Activated naive CD4-positive, alpha-beta T cell treated with anti-CD3 and anti-CD28 coated beads, Interleukin-2, amount 50 U/mL, for 24 hours (primary cell): ENCODE measurements around the gene STK11.

Experiments
- H3K27ac Mint-ChIP-seq: one replicate; pipeline ENCODE4 v1.8.0; 2021; ENCODE audit warnings: mild to moderate bottlenecking, mixed read lengths
- H3K27me3 Mint-ChIP-seq: one replicate; pipeline ENCODE4 v1.8.0; 2021; ENCODE audit warnings: mixed read lengths
- H3K36me3 Mint-ChIP-seq: one replicate; pipeline ENCODE4 v1.8.0; 2021; ENCODE audit warnings: mixed read lengths
- H3K4me1 Mint-ChIP-seq: one replicate; pipeline ENCODE4 v1.8.0; 2021; ENCODE audit warnings: mixed read lengths
- H3K4me3 Mint-ChIP-seq: one replicate; pipeline ENCODE4 v1.8.0; 2021; ENCODE audit warnings: mild to moderate bottlenecking, mixed read lengths
- H3K9me3 Mint-ChIP-seq: one replicate; pipeline ENCODE4 v1.8.0; 2021; ENCODE audit warnings: mixed read lengths

Gene STK11

DNA sequence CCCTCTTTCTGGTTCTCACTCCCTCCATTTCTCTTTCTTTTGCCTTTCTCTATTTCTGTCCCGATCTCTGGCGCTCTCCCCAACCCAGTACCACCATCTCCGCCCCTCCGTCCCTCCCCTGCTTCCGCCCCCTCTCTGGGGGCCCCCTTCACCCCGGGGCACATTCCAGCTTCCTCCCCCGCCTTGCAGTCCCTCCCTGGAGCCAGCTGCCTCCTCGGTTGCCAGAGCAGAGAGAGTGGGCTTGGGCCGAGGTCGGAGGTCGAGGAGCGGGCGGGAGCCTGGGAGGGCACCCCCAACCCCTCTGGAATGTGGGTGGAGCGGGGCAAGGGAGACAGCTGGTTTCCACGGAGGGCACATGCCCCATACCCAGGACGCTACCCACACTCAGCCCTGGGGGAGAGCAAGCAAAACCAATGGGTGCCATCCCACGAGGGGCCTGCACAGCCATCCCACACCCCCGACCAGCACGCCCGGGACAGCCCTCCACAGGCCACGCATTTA lies 57.1 kb downstream of the STK11 start:
- no peak overlapping the region for H3K27ac Mint-ChIP-seq
- H3K4me1 Mint-ChIP-seq, result peaks cover 56% of the 10 kb centered on the region
- peak overlapping the region; percentile 42 for H3K4me3 Mint-ChIP-seq

GRCh38 chr19:1263188-1263587 lies 57.6 kb downstream of the STK11 start:
- Mint-ChIP-seq H3K36me3 (no peaks in the 10 kb centered on the region), H3K9me3 (no peaks in the 10 kb centered on the region), H3K27ac (peak overlapping the region; percentile 23), H3K4me1 (peaks cover 54% of the 10 kb centered on the region), H3K27me3 (no peaks in the 10 kb centered on the region), H3K4me3 (peak overlapping the region; percentile 15)

More for the DNA sequence above, 57.1 kb downstream of the STK11 start:
- H3K27me3 Mint-ChIP-seq, result no peaks in the 10 kb centered on the region
- H3K9me3 Mint-ChIP-seq, result no peaks in the 10 kb centered on the region
- H3K36me3 Mint-ChIP-seq, result peaks cover 1% of the 10 kb centered on the region

GRCh38 chr19:1264801-1265614 lies 59.4 kb downstream of the STK11 start:
- H3K4me1 Mint-ChIP-seq, result peaks cover 48% of the 10 kb centered on the region
- H3K27me3 Mint-ChIP-seq, result no peaks in the 10 kb centered on the region
- peak overlapping the region; percentile 70 for H3K27ac Mint-ChIP-seq
- H3K4me3 Mint-ChIP-seq, result peak overlapping the region; percentile 59
- no peaks in the 10 kb centered on the region for H3K9me3 Mint-ChIP-seq
- peaks cover under 1% of the 10 kb centered on the region for H3K36me3 Mint-ChIP-seq

- Mint-ChIP-seq H3K27ac (peak overlapping the region; percentile 23), H3K9me3 (no peaks in the 10 kb centered on the region), H3K36me3 (peaks cover 5% of the 10 kb centered on the region), H3K27me3 (no peaks in the 10 kb centered on the region), H3K4me1 (peaks cover 54% of the 10 kb centered on the region), H3K4me3 (peak overlapping the region; percentile 23)
Measured at GRCh38 chr19:1265615-1266128, 60.1 kb downstream of the STK11 start.

DNA sequence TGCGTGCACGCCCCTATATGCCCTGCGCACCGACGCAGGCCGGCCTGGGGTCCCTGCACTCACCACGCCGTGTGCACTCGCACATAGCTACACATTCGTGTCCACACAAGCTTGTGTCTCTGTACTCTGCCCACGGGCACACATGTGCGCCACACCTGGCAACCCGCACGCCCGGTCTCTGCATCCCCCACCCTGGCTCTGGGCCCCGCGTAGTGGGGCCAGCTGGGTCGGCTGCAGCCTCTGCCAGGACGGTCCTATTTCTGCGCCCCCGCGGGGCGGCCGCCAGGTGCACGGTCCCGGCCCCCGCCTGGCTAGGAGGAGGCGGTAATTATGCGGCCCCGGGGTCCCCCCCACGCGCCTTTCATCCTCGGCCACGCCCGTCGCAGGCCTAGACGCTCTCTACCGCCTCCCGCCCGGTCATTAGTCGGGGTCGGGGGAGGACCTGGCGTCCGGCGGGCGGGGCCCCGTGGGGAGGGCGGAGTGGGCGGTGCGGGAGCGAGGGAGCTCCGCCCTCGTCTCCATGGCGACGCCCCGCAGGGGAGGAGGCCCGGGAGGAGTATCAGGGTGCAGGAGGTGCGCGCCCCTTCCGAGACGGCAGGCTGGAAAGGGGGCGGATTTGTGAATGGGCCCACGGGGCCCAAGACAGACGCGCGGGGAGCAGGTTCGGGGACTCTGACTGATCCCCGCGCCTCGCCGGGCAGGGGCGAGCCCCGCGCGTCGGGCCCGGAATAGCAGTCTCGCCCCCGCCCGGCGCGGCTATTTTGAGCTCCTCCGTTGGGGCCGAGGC lies 60.7 kb downstream of the STK11 start:
- H3K27me3 Mint-ChIP-seq, result no peaks in the 10 kb centered on the region
- H3K27ac Mint-ChIP-seq, result no peak overlapping the region
- H3K9me3 Mint-ChIP-seq, result no peaks in the 10 kb centered on the region
- peak overlapping the region; percentile 23 for H3K4me3 Mint-ChIP-seq
- peaks cover 11% of the 10 kb centered on the region for H3K36me3 Mint-ChIP-seq
- H3K4me1 Mint-ChIP-seq, result peaks cover 59% of the 10 kb centered on the region

DNA sequence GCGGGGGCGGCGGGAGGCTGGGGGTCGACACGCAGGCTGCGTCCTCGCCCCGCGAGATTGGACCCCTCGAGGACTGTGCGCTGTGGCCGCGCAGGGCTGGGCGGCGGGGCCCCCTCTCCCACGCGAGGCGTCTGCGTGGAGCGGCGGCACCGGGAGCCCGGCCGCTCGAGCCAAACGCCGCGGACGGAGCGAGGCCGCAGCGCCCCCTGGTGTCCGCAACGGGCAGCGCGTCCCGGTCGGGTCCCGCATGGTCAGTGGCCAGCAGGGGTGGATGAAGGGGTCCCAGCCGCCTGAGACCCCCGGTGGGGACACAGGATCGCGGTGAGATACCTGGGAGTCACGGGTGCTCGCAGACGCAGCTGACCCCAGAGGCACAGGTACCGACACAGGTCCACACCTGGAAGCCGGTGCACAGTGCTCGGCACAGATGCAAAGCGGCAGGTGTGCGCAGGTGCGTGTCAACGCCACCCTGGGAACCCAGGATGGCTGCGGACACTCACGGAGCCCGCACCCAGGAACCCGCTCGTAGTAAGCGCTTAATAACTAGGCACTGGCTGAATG lies 61.4 kb downstream of the STK11 start:
- H3K9me3 Mint-ChIP-seq, result no peaks in the 10 kb centered on the region
- H3K36me3 Mint-ChIP-seq, result peaks cover 14% of the 10 kb centered on the region
- H3K4me1 Mint-ChIP-seq, result peaks cover 59% of the 10 kb centered on the region
- no peaks in the 10 kb centered on the region for H3K27me3 Mint-ChIP-seq
- peak overlapping the region; percentile 60 for H3K4me3 Mint-ChIP-seq
- peak overlapping the region; percentile 32 for H3K27ac Mint-ChIP-seq

DNA sequence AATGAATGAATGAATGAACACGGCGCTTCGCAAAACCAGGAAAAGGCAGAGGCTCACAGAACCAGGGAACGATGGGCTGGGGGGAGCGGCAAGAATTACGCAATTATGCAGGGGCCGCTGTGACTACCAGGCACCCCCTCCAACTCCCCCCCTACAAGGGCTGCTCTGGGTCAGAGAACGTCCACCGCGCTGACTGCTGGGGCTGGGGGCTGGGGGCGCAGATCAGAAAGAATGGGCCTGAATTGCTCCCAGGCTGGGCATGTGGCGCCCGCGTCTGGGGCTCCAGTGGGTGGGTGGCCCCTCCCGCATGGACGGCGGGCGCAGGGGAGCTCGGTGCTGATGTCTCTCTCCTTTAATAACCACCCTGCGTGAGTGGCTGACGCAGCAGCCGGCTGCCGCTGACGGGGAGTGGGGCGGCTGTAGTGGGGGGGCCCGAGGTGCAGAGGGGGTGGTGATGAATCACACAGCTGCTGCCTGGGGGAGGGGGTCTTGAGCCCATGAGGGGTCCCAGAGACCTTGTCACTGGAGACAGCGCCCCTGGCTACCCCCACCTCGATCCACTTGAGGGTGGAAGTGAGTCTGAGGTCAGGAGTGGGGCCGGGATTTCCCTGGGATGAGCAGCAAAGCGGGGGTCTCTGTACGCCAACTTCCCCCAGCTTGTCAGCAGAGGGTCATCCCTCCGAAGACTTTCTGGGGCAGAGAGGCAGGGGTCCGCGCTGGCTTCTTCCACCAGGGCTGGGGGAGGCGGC lies 62.1 kb downstream of the STK11 start:
- peaks cover 61% of the 10 kb centered on the region for H3K4me1 Mint-ChIP-seq
- H3K27ac Mint-ChIP-seq, result peak overlapping the region; percentile 32
- H3K4me3 Mint-ChIP-seq, result peak overlapping the region; percentile 60
- H3K36me3 Mint-ChIP-seq, result peaks cover 18% of the 10 kb centered on the region
- H3K27me3 Mint-ChIP-seq, result no peaks in the 10 kb centered on the region
- H3K9me3 Mint-ChIP-seq, result no peaks in the 10 kb centered on the region

DNA sequence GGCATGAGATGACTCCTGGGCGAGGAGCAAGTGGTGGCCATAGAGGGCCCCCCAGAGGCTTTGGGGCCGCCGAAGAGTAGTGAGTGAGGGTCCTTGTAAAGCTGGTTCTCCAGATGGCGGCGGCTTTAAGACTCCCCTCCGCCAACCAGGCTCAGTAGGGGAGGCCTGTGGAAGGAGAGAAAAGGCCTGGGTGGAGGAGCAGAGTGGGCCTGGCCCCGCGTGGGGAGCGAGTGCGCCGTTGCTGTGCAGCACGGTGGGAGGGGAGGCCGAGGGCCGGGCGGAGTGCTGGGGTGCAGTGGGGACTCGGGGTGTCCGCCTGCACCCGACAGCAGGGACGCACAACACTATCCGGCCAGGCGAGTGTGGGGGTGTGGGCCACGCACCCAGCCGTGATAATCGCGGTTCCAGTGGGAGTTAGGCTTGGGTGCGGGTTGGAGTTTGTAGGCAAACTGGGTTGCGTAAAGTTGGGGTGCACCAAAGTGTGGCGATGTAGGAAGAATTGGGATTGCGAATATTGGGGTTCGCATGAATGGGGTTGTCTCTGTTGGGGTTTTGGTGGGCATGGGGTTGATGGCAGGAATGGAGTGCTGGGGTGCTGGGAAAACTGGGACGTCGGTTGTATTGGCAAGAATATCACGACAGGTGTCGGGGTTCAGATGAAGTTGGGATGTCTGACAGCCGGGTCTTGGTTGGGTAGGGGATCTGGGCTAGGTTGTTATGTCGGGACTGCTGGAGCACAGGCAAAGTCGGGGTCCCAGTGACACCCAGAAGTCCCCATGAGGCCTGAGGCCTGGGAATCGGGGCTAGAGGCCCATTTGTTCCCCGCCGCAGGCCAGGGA lies 62.9 kb downstream of the STK11 start:
- peak overlapping the region; percentile 70 for H3K4me3 Mint-ChIP-seq
- H3K27me3 Mint-ChIP-seq, result no peaks in the 10 kb centered on the region
- peaks cover 59% of the 10 kb centered on the region for H3K4me1 Mint-ChIP-seq
- peak overlapping the region; percentile 89 for H3K27ac Mint-ChIP-seq
- H3K36me3 Mint-ChIP-seq, result peaks cover 23% of the 10 kb centered on the region
- H3K9me3 Mint-ChIP-seq, result no peaks in the 10 kb centered on the region

- Mint-ChIP-seq H3K9me3 (no peaks in the 10 kb centered on the region), H3K4me3 (peak within 1 kb of the TSS; percentile 92), H3K4me1 (peaks cover 64% of the 10 kb centered on the region), H3K27me3 (no peaks in the 10 kb centered on the region), H3K36me3 (peaks cover 27% of the 10 kb centered on the region), H3K27ac (peak within 1 kb of the TSS; percentile 92)
Measured at GRCh38 chr19:1269065-1269477, 63.5 kb downstream of the STK11 start, which contains the start of gene CIRBP. Gene CIRBP, plus strand, starts transcription at chr19:1269332. Its CDS starts 1,602 bp downstream, at chr19:1270934.

GRCh38 chr19:1269478-1270212 lies 64.1 kb downstream of the STK11 start:
- no peaks in the 10 kb centered on the region for H3K9me3 Mint-ChIP-seq
- H3K27me3 Mint-ChIP-seq, result no peaks in the 10 kb centered on the region
- H3K36me3 Mint-ChIP-seq, result peaks cover 27% of the 10 kb centered on the region
- peak overlapping the region; percentile 92 for H3K4me3 Mint-ChIP-seq
- H3K4me1 Mint-ChIP-seq, result peaks cover 63% of the 10 kb centered on the region
- H3K27ac Mint-ChIP-seq, result peak overlapping the region; percentile 92

DNA sequence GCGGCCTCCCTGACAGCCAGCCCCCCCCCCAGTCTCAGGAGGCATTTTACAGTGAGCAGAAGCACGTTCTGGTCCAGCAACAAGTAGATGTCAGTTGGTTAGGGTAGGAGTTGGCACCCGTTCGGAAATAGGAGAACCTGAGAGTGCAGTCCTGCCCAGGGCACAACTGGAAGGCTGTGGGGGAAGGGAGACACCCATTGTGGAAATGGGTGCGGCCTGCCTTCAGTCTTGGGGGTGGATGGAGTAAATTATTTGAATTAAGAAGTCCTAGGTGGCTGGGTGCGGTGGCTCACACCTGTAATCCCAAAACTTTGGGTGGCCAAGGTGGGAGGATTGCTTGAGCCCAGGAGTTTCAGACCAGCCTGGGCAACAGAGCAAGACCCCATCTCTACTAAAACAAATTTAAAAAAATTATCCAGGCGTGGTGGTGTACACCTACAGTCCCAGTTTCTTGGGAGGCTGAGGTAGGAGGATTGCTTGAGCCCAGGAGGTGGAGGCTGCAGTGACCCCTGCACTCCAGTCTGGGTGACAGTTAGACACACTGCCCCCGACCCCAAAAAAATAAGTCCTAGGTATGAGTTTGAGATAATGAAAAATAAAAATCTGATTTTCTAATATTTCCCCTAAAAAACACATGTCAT lies 64.8 kb downstream of the STK11 start:
- peaks cover 59% of the 10 kb centered on the region for H3K4me1 Mint-ChIP-seq

DNA sequence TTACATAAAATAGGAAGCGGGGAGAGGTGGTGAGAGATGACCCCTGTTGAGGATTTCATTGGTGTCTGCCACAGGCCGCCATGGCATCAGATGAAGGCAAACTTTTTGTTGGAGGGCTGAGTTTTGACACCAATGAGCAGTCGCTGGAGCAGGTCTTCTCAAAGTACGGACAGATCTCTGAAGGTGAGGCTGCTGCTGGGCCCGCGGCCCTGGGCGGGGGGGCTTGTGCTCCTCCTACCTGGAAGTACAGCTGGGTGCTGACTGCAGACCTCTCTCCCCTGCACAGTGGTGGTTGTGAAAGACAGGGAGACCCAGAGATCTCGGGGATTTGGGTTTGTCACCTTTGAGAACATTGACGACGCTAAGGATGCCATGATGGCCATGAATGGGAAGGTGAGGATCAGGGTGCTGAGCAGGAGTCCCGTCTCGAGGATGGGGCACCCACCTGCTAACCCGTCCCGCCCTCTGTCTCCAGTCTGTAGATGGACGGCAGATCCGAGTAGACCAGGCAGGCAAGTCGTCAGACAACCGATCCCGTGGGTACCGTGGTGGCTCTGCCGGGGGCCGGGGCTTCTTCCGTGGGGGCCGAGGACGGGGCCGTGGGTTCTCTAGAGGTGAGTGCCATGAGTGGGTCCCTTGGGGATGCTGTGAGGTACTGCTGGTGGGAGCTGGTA lies 65.4 kb downstream of the STK11 start:
- peaks cover 27% of the 10 kb centered on the region for H3K36me3 Mint-ChIP-seq
- H3K4me1 Mint-ChIP-seq, result peaks cover 54% of the 10 kb centered on the region
- H3K27me3 Mint-ChIP-seq, result no peaks in the 10 kb centered on the region
- H3K9me3 Mint-ChIP-seq, result no peaks in the 10 kb centered on the region
- H3K27ac Mint-ChIP-seq, result peak overlapping the region; percentile 90
- H3K4me3 Mint-ChIP-seq, result peak overlapping the region; percentile 92

More for the DNA sequence above, 64.8 kb downstream of the STK11 start:
- Mint-ChIP-seq H3K4me3 (peak overlapping the region; percentile 92), H3K36me3 (peaks cover 27% of the 10 kb centered on the region), H3K27me3 (no peaks in the 10 kb centered on the region), H3K27ac (peak overlapping the region; percentile 92), H3K9me3 (no peaks in the 10 kb centered on the region)
